ENCODE measurements around the gene STOML3.
"Not testable (repeated sequence)": the region's sequence is repeated elsewhere in the genome, so short reads cannot be mapped to it uniquely, and the experiment has no call there.

STOML3 gene

DNA sequence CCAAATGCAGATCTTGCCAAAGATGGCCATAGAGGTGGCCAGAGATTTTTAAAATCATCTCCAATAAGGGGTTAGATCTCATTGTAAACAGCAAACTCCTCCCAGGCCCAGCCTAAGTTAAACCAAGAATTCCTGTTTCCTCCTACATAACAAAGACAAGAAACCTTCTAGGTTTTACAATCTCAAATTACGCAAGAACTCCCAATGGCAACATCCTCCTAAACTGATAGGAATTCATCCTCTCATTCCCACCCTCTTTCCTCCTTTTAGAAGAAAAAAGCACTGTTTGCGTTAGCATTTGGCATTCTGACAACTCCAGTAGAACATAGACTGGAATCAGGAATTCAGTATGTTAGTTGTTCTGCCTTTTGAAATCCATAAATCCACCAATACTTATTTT is 32.7 kb upstream of the STOML3 start:
- Histone ChIP-seq H3K27ac (ENCODE audit: low read depth, low read length) (no peak overlapping the region), H3K36me3 (ENCODE audit: control insufficient read depth, insufficient read depth, low read length) (peaks cover 3% of the 10 kb centered on the region), H3K9ac (ENCODE audit: low read length) (no peak overlapping the region)

DNA sequence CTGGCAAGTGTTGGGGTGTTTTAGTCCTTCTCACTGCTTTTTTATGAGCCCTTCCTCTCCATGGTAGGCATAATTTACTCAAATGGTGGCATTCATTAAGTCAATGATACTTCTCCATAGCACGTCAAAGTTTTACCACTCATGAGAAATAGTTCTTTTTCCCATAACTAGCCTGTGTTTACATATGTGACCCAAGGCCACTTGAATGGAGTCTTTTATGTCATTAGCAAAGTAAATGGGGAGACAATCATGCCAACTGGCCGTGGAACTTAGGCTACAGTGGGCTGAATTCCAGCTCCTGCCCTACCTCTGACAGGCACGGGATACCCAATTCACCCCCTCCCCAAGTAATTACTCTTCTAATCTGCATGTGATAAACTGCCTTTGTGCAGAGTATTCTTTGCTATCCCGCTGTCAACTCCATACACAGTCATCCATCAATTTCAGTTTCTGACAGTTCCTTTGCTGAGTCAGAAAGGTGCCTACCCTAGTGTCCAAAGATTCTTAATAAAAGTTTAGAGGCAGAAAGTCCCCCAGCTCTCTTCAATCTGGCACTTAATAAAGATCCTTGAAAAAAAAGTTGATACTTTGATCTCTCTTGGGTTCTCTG is 30.3 kb upstream of the STOML3 start:
- peaks cover 5% of the 10 kb centered on the region for H3K36me3 ChIP-seq (ENCODE audit: control insufficient read depth, insufficient read depth, low read length)
- no peak overlapping the region for H3K27ac ChIP-seq (ENCODE audit: low read depth, low read length)
- H3K4me3 ChIP-seq (ENCODE audit: low read length): no peak overlapping the region
- no peaks in the 10 kb centered on the region for H3K4me1 ChIP-seq (ENCODE audit: control insufficient read depth, insufficient read depth, low read length)
- H3K27me3 ChIP-seq (ENCODE audit: control insufficient read depth, insufficient read depth, low read length): no peaks in the 10 kb centered on the region
- H3K9ac ChIP-seq (ENCODE audit: low read length): no peak overlapping the region

More for the DNA sequence above, 32.7 kb upstream of the STOML3 start:
- Histone ChIP-seq H3K4me3 (ENCODE audit: low read length) (no peak overlapping the region), H3K27me3 (ENCODE audit: control insufficient read depth, insufficient read depth, low read length) (no peaks in the 10 kb centered on the region), H3K4me1 (ENCODE audit: control insufficient read depth, insufficient read depth, low read length) (no peaks in the 10 kb centered on the region)

DNA sequence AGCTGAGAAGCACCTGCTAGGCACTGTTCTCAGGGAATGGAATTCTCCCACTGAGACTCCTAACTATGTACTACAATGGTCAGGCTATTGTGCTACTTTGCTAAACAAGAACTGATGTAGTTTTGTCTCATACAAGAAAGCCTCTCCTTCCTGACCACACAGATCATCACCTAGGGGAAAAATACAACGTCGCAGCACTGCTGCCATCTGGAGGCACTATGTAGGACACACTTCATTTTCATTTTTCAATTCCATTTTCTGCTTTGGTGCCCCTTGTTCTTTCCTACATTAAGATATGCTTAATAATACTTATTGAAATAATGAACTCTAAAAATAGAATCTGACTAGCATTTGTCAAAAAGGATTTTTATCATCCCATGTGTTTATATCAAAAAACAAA is 26.2 kb upstream of the STOML3 start:
- Histone ChIP-seq H3K27ac (ENCODE audit: low read depth, low read length) (no peak overlapping the region), H3K9ac (ENCODE audit: low read length) (no peak overlapping the region), H3K27me3 (ENCODE audit: control insufficient read depth, insufficient read depth, low read length) (no peaks in the 10 kb centered on the region), H3K4me1 (ENCODE audit: control insufficient read depth, insufficient read depth, low read length) (no peaks in the 10 kb centered on the region), H3K36me3 (ENCODE audit: control insufficient read depth, insufficient read depth, low read length) (peaks cover 25% of the 10 kb centered on the region), H3K4me3 (ENCODE audit: low read length) (no peak overlapping the region)

DNA sequence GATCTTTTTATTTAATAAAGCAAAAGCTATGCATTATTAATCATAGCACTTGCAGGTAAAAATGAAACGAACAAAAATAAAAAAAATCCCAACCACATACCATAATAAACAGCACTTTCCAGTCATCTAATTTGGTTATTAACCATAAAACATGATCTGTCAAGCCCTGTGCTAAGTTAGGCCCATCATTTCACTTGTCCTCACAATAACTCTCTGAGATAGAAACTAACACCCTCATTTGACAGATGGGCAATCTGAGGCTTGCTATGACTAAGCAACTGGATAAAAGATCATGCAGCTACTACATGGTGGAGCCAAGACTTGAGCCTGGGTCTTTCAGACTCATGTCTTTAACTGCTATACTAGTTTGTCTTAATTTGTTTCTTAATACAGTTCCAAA is 25.5 kb upstream of the STOML3 start:
- peaks cover 28% of the 10 kb centered on the region for H3K36me3 ChIP-seq (ENCODE audit: control insufficient read depth, insufficient read depth, low read length)

DNA sequence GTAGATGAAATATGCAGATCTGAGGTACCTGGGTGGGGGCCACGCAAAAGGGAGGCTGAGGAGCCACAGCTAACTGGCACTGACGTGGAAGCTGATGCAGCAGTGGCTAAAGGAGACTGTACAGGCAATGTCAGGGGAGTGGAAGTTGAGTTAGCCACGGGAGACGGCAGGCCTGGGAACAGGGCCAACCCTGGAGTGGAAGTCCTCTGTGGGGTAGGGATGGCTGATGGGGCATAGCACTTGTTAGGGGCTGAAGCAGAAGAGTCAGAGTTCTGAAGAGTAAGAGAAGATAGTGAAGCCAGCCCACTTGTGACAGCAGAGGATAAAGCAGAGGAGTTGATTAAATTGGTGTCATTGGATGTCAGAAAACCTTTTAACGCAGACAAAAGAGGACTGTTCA is 22.8 kb upstream of the STOML3 start:
- H3K4me3 ChIP-seq (ENCODE audit: low read length): no peak overlapping the region
- H3K36me3 ChIP-seq (ENCODE audit: control insufficient read depth, insufficient read depth, low read length): peaks cover 34% of the 10 kb centered on the region
- H3K9ac ChIP-seq (ENCODE audit: low read length): no peak overlapping the region
- H3K27ac ChIP-seq (ENCODE audit: low read depth, low read length): no peak overlapping the region
- no peaks in the 10 kb centered on the region for H3K27me3 ChIP-seq (ENCODE audit: control insufficient read depth, insufficient read depth, low read length)
- H3K4me1 ChIP-seq (ENCODE audit: control insufficient read depth, insufficient read depth, low read length): no peaks in the 10 kb centered on the region

More for the DNA sequence above, 25.5 kb upstream of the STOML3 start:
- Histone ChIP-seq H3K27me3 (ENCODE audit: control insufficient read depth, insufficient read depth, low read length) (no peaks in the 10 kb centered on the region), H3K9ac (ENCODE audit: low read length) (no peak overlapping the region), H3K4me3 (ENCODE audit: low read length) (no peak overlapping the region), H3K4me1 (ENCODE audit: control insufficient read depth, insufficient read depth, low read length) (no peaks in the 10 kb centered on the region), H3K27ac (ENCODE audit: low read depth, low read length) (no peak overlapping the region)

DNA sequence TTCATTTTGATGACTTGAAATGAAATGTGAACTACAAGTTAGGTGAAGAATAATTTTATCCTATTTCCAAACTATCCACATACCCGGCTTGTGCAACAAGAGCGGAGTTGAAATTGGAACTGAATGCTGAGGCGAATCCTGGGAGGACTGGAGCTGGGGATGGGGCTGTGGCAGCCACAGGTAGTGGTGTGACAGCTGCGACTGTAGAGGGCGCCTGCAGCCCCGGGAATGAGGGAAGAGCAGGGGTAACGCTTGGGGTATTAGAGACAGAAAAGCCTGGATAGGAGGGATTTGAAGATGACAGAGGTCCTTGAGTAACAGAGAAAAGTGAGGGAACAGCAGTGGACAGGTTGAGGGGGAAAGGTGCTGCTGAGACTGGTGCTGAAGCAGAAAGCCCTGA is 22.0 kb upstream of the STOML3 start:
- H3K36me3 ChIP-seq (ENCODE audit: control insufficient read depth, insufficient read depth, low read length): peaks cover 29% of the 10 kb centered on the region
- H3K4me3 ChIP-seq (ENCODE audit: low read length): no peak overlapping the region
- H3K27me3 ChIP-seq (ENCODE audit: control insufficient read depth, insufficient read depth, low read length): no peaks in the 10 kb centered on the region
- no peak overlapping the region for H3K9ac ChIP-seq (ENCODE audit: low read length)
- H3K4me1 ChIP-seq (ENCODE audit: control insufficient read depth, insufficient read depth, low read length): no peaks in the 10 kb centered on the region
- no peak overlapping the region for H3K27ac ChIP-seq (ENCODE audit: low read depth, low read length)

DNA sequence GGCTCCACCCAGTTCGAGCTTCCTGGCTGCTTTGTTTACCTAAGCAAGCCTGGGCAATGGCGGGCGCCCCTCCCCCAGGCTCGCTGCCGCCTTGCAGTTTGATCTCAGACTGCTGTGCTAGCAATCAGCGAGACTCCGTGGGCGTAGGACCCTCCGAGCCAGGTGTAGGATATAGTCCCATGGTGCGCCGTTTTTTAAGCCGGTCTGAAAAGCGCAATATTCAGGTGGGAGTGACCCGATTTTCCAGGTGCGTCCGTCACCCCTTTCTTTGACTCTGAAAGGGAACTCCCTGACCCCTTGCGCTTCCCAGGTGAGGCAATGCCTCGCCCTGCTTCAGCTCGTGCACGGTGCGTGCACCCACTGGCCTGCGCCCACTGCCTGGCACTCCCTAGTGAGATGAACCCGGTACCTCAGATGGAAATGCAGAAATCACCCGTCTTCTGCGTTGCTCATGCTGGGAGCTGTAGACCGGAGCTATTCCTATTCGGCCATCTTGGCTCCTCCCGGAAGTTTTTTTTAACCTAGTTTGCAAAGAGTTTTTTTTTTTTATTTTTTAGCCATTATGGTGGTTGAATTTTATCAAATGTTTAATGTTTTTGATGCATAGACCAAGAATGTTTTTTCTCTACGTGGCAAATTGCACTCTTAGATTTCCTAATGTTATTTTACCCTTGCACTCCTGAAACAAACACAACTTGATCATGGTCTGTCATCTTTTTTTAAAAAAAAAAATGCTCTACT is 15.9 kb upstream of the STOML3 start:
- H3K36me3 ChIP-seq (ENCODE audit: control insufficient read depth, insufficient read depth, low read length); H3K9ac ChIP-seq (ENCODE audit: low read length); H3K4me3 ChIP-seq (ENCODE audit: low read length); H3K27ac ChIP-seq (ENCODE audit: low read depth, low read length); H3K27me3 ChIP-seq (ENCODE audit: control insufficient read depth, insufficient read depth, low read length); H3K4me1 ChIP-seq (ENCODE audit: control insufficient read depth, insufficient read depth, low read length): not testable (repeated sequence)

DNA sequence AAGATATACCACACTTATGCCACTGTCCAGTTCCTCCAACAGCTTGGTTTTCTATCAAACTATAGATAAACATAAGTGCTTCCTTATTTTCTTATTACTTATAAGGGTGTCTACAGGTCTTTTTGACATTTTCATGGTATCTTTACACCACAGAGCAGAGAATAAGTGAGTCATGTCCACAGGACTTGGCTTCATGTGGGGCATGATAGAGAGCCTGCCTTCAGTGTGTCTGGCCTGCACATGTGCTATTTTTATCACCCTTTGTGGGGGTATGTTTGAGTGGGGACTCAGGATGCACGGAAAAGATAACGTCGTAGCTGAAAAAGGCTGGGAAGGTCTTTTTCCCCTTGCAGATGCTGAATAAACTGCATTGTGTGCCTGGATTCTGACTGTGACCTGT is 8.1 kb upstream of the STOML3 start:
- Histone ChIP-seq H3K36me3 (ENCODE audit: control insufficient read depth, insufficient read depth, low read length) (no peaks in the 10 kb centered on the region), H3K27ac (ENCODE audit: low read depth, low read length) (no peak overlapping the region)

DNA sequence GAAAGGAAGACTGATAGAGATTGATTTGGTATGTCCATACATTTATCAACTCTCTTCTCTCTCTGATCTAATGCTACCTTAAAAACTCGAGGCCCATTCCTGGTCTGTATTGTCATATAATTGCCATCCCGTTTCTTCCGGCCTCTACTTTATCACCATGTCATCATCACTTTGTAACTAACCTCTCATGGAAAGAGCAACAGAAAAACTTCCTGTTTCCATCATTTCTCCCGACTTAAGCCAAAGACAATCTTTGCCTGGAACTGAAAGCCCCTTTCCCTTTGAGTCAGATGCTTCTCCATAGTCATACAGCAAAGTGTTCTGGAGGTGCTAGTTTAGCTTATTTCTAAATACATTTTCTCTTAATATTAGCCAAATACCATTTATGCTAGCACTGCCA is 2.8 kb upstream of the STOML3 start:
- Histone ChIP-seq H3K36me3 (ENCODE audit: control insufficient read depth, insufficient read depth, low read length) (no peaks in the 10 kb centered on the region), H3K9ac (ENCODE audit: low read length) (no peak overlapping the region), H3K4me1 (ENCODE audit: control insufficient read depth, insufficient read depth, low read length) (no peaks in the 10 kb centered on the region), H3K27ac (ENCODE audit: low read depth, low read length) (no peak overlapping the region), H3K4me3 (ENCODE audit: low read length) (no peak overlapping the region), H3K27me3 (ENCODE audit: control insufficient read depth, insufficient read depth, low read length) (no peaks in the 10 kb centered on the region)

More for the DNA sequence above, 8.1 kb upstream of the STOML3 start:
- Histone ChIP-seq H3K27me3 (ENCODE audit: control insufficient read depth, insufficient read depth, low read length) (no peaks in the 10 kb centered on the region), H3K4me3 (ENCODE audit: low read length) (no peak overlapping the region), H3K4me1 (ENCODE audit: control insufficient read depth, insufficient read depth, low read length) (no peaks in the 10 kb centered on the region), H3K9ac (ENCODE audit: low read length) (no peak overlapping the region)

DNA sequence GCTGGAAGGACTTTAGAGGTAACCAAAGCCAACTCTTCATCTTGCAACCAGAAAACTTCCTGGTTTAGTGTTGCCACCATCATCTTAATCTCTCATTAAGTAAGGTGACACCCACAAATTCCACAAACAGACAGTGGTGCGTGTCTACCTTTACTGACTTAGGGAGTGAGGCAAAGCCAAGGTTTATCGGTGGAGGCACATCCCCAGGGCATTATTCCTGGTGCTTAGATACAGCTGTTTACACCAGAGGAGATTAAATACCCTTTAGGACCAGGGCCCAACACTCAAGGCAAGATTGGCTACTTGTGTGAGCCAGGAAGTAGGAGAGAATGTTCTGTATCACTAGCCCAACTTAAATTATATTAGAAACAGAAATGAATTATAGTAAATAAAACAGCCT is 9.5 kb downstream of the STOML3 start:
- Histone ChIP-seq H3K27me3 (ENCODE audit: control insufficient read depth, insufficient read depth, low read length) (no peaks in the 10 kb centered on the region), H3K4me1 (ENCODE audit: control insufficient read depth, insufficient read depth, low read length) (no peaks in the 10 kb centered on the region), H3K36me3 (ENCODE audit: control insufficient read depth, insufficient read depth, low read length) (no peaks in the 10 kb centered on the region), H3K4me3 (ENCODE audit: low read length) (no peak overlapping the region), H3K27ac (ENCODE audit: low read depth, low read length) (no peak overlapping the region), H3K9ac (ENCODE audit: low read length) (no peak overlapping the region)

DNA sequence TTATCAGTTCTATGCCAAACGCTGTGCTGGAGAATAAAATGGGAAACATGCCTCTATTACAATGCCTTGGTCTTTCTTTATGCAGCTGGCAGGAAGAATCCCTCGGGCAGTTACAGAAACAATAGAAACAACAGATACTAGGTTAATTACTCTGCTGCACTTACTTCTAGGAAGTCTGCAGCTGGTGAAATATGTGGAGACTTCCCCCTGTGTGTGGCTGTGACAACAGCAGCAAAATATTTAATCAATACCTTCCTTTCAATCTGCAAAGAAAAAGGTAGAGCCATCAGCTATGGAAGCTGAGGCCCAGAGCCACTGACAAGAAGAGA is 9.9 kb downstream of the STOML3 start:
- H3K4me3 ChIP-seq (ENCODE audit: low read length): no peak overlapping the region
- no peaks in the 10 kb centered on the region for H3K36me3 ChIP-seq (ENCODE audit: control insufficient read depth, insufficient read depth, low read length)
- H3K27me3 ChIP-seq (ENCODE audit: control insufficient read depth, insufficient read depth, low read length): no peaks in the 10 kb centered on the region
- H3K4me1 ChIP-seq (ENCODE audit: control insufficient read depth, insufficient read depth, low read length): no peaks in the 10 kb centered on the region
- no peak overlapping the region for H3K27ac ChIP-seq (ENCODE audit: low read depth, low read length)
- no peak overlapping the region for H3K9ac ChIP-seq (ENCODE audit: low read length)

DNA sequence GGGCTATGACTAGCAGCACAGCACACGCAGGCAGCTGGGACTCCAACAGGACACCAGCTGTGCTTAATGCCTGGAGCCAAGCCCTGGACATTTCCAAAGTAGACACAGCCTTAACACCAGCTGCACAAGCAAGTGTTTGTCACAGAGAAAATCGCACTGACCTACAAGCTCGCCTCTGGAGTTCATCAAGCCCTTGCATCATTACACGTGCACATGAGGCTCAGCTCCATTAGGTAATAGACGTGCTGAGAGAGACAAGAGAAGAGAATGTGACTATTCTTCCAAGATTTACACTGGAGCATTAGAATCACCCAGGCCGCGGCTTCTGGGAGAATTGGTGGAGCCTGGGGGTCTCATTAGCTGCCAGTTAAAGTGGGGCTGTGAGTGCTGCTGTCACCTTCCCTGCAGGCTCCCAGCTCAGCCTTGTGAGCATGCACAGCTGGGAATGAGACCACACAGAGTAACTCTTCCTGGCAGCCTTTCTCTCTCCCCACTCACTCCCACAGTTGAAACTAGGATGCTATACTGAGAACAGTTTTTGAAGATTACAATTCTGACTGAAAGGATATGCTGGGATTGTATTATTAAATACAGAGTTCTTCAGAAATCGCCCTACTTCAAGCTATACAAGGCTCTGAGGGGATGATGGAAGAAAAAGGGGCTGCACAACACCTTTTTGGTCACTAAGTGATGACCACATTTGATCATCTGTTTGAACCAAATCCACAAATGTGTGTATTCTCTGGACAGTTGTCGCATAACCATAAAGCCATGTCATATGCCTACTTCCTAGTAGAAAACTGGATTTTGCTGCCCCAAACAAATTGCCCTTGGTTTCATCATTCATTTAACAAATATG is 10.5 kb downstream of the STOML3 start:
- Histone ChIP-seq H3K4me1 (ENCODE audit: control insufficient read depth, insufficient read depth, low read length) (no peaks in the 10 kb centered on the region), H3K36me3 (ENCODE audit: control insufficient read depth, insufficient read depth, low read length) (no peaks in the 10 kb centered on the region), H3K4me3 (ENCODE audit: low read length) (no peak overlapping the region), H3K9ac (ENCODE audit: low read length) (no peak overlapping the region), H3K27ac (ENCODE audit: low read depth, low read length) (no peak overlapping the region), H3K27me3 (ENCODE audit: control insufficient read depth, insufficient read depth, low read length) (no peaks in the 10 kb centered on the region)
